ENCODE results near the gene ENDOV. TPM values are rescaled to one million over a fixed set of nuclear protein-coding genes. Genes with fewer than 3 reads are reported as not detected.

Gene ENDOV
- total RNA-seq, 2 experiments from 2014 or later = 10.1 to 12.0 TPM

- intact Hi-C loops (cut with DNase I, micrococcal nuclease) = loop anchor here (1.0 to 10.0 kb wide), 8 partner anchors 40 to 1060 kb away; partner anchors contain the start of genes ACTG1 (in 1 of the 2), BAIAP2 (in 1 of the 2), EIF4A3 (in 1 of the 2) and ENDOV (in 1 of the 2)
- ChIA-PET CTCF (interaction anchor here (0.8 to 2.0 kb wide), 5 partner anchors 28 to 647 kb away, joined by 3 to 7 read pairs (median 5); no protein-coding TSS in a partner anchor), POLR2A (interaction anchor here (0.7 to 2.0 kb wide), 42 partner anchors 9 to 1097 kb away, joined by 3 to 15 read pairs (median 4); partner anchors contain the start of genes CEP131, CHMP6, ENDOV and FAAP100)
- TF ChIP-seq CTCF (IDR thresholded peaks at IDR 0.05) = no peak
- peak; percentile 95 for ATAC-seq (ENCODE audit: poor library complexity)
- Histone ChIP-seq H3K36me3 (ENCODE audit: insufficient read depth, low read length) (no peaks in the 10 kb centered on the region), H3K27me3 (ENCODE audit: control insufficient read depth in 1 of 2, insufficient read depth in 2 of 2, low read length in 2 of 2) (peaks cover 0 to 21% of the 10 kb centered on the region in 2 experiments), H3K4me3 (ENCODE audit: low read length) (peak overlapping the region; percentile 68), H3K9me3 (ENCODE audit: control insufficient read depth in 1 of 2, insufficient read depth in 1 of 2, low read length in 2 of 2) (peaks cover 0 to 5% of the 10 kb centered on the region in 2 experiments), H3K27ac (ENCODE audit: low read depth in 1 of 2, low read length in 2 of 2) (peak overlapping the region; percentile 93), H3K4me1 (ENCODE audit: insufficient read depth, low read length) (peaks cover 17% of the 10 kb centered on the region)
- H3K27ac Mint-ChIP-seq = peak overlapping the region; percentile 94
- H3K9me3 Mint-ChIP-seq = no peaks in the 10 kb centered on the region
- DNase-seq = peak; percentile 90 to 98 (median 95)
- peaks cover 3% of the 10 kb centered on the region for H3K36me3 Mint-ChIP-seq (ENCODE audit: low read depth)
- H3K27me3 Mint-ChIP-seq = peaks cover 23% of the 10 kb centered on the region
- peak overlapping the region; percentile 90 for H3K4me3 Mint-ChIP-seq
- peaks cover 15% of the 10 kb centered on the region for H3K4me1 Mint-ChIP-seq (ENCODE audit: low read depth)
These were observed 39.8 kb downstream of the ENDOV start for GRCh38 chr17:80454557-80455335.

GRCh38 chr17:80455336-80455710 is 40.4 kb downstream of the ENDOV start:
- ATAC-seq (ENCODE audit: poor library complexity) (no peak), DNase-seq (peak in 5 of 14 experiments; percentile 9 to 76 (median 35))
- Histone ChIP-seq H3K27me3 (ENCODE audit: control insufficient read depth in 1 of 2, insufficient read depth in 2 of 2, low read length in 2 of 2) (peaks cover 0 to 20% of the 10 kb centered on the region in 2 experiments), H3K4me3 (ENCODE audit: low read length) (peak overlapping the region; percentile 68), H3K27ac (ENCODE audit: low read depth in 1 of 2, low read length in 2 of 2) (peak overlapping the region; percentile 82 to 93), H3K36me3 (ENCODE audit: insufficient read depth, low read length) (no peaks in the 10 kb centered on the region), H3K9me3 (ENCODE audit: control insufficient read depth in 1 of 2, insufficient read depth in 1 of 2, low read length in 2 of 2) (peaks cover 0 to 5% of the 10 kb centered on the region in 2 experiments), H3K4me1 (ENCODE audit: insufficient read depth, low read length) (peaks cover 17% of the 10 kb centered on the region)
- Mint-ChIP-seq H3K9me3 (no peaks in the 10 kb centered on the region), H3K27ac (peak overlapping the region; percentile 94), H3K27me3 (peaks cover 27% of the 10 kb centered on the region), H3K36me3 (ENCODE audit: low read depth) (peaks cover 3% of the 10 kb centered on the region), H3K4me3 (peak overlapping the region; percentile 90), H3K4me1 (ENCODE audit: low read depth) (peaks cover 15% of the 10 kb centered on the region)
- no peak for TF ChIP-seq CTCF (IDR thresholded peaks at IDR 0.05)
- ChIA-PET CTCF (interaction anchor here (1.0 to 2.0 kb wide), 4 partner anchors 28 to 646 kb away, joined by 3 to 7 read pairs (median 5); no protein-coding TSS in a partner anchor), POLR2A (interaction anchor here (0.7 to 2.0 kb wide), 37 partner anchors 9 to 1097 kb away, joined by 3 to 15 read pairs (median 4); partner anchors contain the start of genes CEP131, CHMP6, ENDOV and FAAP100)
- intact Hi-C loops (cut with DNase I, micrococcal nuclease) = loop anchor here in 1 of 2 experiments (1.0 to 10.0 kb wide), 6 partner anchors 41 to 1059 kb away; partner anchors contain the start of genes ACTG1, BAIAP2, EIF4A3 and ENDOV

GRCh38 chr17:80455784-80456183 is 40.8 kb downstream of the ENDOV start:
- peak overlapping the region; percentile 94 for H3K27ac Mint-ChIP-seq
- CTCF ChIA-PET = interaction anchor here (1.2 to 2.0 kb wide), 2 partner anchors 29 to 646 kb away, joined by 6 to 7 read pairs; no protein-coding TSS in a partner anchor
- intact Hi-C loops (cut with DNase I, micrococcal nuclease) = loop anchor here in 1 of 2 experiments (1.0 to 10.0 kb wide), 6 partner anchors 41 to 1059 kb away; partner anchors contain the start of genes ACTG1, BAIAP2, EIF4A3 and ENDOV

More at GRCh38 chr17:80455784-80456183, 40.8 kb downstream of the ENDOV start:
- H3K4me1 ChIP-seq (ENCODE audit: insufficient read depth, low read length) = peaks cover 17% of the 10 kb centered on the region
- H3K4me3 ChIP-seq (ENCODE audit: low read length) = peak overlapping the region; percentile 68
- no peaks in the 10 kb centered on the region for H3K9me3 Mint-ChIP-seq
- DNase-seq (no peak), ATAC-seq (ENCODE audit: poor library complexity) (no peak)
- peaks cover 3% of the 10 kb centered on the region for H3K36me3 Mint-ChIP-seq (ENCODE audit: low read depth)
- no peaks in the 10 kb centered on the region for H3K36me3 ChIP-seq (ENCODE audit: insufficient read depth, low read length)
- H3K27ac ChIP-seq (ENCODE audit: low read depth in 1 of 2, low read length in 2 of 2) = no peak overlapping the region
- H3K27me3 Mint-ChIP-seq = peaks cover 32% of the 10 kb centered on the region
- TF ChIP-seq CTCF (IDR thresholded peaks at IDR 0.05) = no peak
- H3K4me1 Mint-ChIP-seq (ENCODE audit: low read depth) = peaks cover 15% of the 10 kb centered on the region
- peak overlapping the region; percentile 90 for H3K4me3 Mint-ChIP-seq
- POLR2A ChIA-PET = interaction anchor here (1.2 to 2.0 kb wide), 6 partner anchors 9 to 1096 kb away, joined by 3 to 13 read pairs (median 4); partner anchors contain the start of gene FAAP100
- H3K9me3 ChIP-seq (ENCODE audit: control insufficient read depth in 1 of 2, insufficient read depth in 1 of 2, low read length in 2 of 2) = peaks cover 0 to 5% of the 10 kb centered on the region in 2 experiments
- H3K27me3 ChIP-seq (ENCODE audit: control insufficient read depth in 1 of 2, insufficient read depth in 2 of 2, low read length in 2 of 2) = peaks cover 0 to 17% of the 10 kb centered on the region in 2 experiments

Data from CD4-positive, alpha-beta T cell (primary cell).